ENCODE results near the gene NPIPA2.
"Not testable (repeated sequence)": the region's sequence is repeated elsewhere in the genome, so short reads cannot be mapped to it uniquely, and the experiment has no call there.

The NPIPA2 gene

DNA sequence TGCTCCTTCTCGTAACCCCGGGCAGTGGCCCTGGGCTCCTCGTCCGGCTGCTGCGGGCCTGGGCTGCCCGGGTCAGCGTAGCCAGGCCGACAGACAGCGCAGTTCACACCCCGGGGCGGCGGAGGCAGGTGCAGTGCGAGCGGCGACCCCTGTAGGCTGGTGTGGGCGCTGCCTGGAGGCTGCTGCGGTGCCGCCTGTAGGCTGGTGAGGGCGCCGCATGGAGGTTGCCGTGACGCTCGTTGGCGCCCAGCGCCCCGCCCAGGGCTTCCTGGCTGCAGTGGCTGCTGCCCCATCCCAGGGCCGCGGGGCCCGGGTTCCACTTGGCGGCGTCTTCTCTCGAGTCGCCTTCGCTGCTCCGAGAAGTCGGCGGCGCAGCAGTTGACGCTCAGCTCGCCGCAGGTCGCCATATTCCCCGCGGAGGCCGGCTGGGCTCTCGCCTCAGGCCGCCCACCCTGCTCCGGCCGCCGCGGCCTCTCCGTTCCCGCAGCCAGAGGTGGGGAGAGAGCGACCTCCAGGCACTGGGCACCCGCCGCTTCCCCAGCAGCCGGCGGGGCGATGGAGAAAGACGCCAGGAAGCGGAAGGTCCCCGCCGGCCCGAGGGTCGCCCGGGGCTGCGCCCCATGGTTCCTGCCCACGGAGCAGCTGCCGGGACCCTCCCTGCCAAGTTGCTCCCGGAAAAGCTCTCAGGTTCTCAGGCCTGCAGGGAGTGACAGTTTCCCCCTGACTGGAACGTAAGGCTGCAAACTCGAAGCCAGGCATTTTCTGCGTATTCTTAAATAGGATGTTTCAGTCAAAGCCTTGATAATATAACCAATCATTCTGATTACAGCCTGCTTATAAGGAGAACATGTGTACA lies at the start of gene NPIPA2:
NPIPA2 (plus strand) TSS at position 261 of the 856 bp plus-strand sequence. CDS start 5,533 bp downstream, outside the sequence.
- DNase-seq (ENCODE audit: low read depth): not testable (repeated sequence)

DNA sequence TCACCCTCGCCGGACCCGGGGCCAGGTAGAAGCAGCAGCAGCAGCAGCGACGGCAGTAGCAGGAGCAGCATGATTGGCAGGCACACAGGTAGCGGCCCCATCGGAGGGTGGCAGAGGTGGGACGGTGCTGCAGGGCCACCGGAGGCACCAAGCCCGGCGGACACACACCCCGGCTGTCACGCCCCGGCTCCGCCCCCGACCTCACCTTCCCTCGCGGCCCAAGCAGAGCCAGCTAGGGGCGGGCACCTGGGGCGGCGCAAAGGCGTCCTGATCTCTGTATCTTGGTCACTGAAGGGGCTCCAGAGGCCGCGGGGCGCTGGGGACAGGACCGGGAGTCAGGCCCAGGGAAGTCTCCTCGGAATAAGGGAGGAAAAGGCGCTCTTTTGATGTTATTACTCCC lies 48.2 kb upstream of the NPIPA2 start, which contains the start of gene PLA2G10:
PLA2G10 (minus strand) TSS at position 180 of the 400 bp plus-strand sequence; CDS start at position 101, 79 bp downstream.
- DNase-seq (ENCODE audit: low read depth): not testable (repeated sequence)

DNA sequence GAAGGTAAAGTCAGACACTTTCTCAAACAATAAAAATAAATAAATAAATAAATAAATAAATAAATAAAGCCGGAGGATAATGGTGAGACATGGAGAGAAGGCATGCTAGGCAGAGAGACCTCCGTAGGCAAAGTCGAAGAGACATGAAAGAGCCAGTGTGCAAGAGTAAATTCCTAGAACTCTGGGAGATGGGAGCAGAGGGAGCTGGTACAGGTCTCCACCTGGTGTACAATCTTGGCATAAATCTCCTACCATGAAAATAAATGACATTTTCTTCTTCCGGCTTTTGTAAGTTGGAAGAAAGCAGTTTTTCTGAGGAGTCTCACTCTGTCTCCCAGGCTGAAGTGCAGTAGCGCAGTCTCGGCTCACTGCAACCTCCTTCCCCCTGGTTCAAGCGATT lies 40.5 kb upstream of the NPIPA2 start:
- not testable (repeated sequence) for DNase-seq (ENCODE audit: low read depth)

DNA sequence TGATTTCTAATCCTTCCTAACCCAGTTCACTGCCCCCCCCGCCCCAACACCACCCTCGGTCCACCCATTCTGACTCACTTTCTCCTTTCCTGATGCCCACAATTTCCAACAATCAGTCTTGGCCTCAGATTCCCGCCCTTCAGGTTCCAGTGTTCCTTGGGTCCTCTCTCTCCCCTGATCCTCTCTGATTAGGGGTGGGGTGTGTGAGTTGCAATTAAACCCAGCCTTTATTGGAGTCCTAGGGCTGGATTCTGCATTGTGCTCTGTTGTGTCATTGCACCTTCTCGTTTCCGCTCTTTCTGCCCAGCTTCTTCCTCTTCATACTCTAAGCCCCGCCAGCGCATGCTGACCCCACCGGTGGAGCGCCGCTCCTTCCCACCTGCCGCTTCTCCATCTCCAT lies 39.7 kb upstream of the NPIPA2 start:
- DNase-seq (ENCODE audit: low read depth): not testable (repeated sequence)

DNA sequence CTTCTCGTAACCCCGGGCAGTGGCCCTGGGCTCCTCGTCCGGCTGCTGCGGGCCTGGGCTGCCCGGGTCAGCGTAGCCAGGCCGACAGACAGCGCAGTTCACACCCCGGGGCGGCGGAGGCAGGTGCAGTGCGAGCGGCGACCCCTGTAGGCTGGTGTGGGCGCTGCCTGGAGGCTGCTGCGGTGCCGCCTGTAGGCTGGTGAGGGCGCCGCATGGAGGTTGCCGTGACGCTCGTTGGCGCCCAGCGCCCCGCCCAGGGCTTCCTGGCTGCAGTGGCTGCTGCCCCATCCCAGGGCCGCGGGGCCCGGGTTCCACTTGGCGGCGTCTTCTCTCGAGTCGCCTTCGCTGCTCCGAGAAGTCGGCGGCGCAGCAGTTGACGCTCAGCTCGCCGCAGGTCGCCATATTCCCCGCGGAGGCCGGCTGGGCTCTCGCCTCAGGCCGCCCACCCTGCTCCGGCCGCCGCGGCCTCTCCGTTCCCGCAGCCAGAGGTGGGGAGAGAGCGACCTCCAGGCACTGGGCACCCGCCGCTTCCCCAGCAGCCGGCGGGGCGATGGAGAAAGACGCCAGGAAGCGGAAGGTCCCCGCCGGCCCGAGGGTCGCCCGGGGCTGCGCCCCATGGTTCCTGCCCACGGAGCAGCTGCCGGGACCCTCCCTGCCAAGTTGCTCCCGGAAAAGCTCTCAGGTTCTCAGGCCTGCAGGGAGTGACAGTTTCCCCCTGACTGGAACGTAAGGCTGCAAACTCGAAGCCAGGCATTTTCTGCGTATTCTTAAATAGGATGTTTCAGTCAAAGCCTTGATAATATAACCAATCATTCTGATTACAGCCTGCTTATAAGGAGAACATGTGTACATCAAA lies 38.9 kb upstream of the NPIPA2 start, which contains the start of gene NPIPA3:
NPIPA3 (plus strand) TSS at position 256 of the 856 bp plus-strand sequence. CDS start 5,533 bp downstream, outside the sequence.
- not testable (repeated sequence) for DNase-seq (ENCODE audit: low read depth)

DNA sequence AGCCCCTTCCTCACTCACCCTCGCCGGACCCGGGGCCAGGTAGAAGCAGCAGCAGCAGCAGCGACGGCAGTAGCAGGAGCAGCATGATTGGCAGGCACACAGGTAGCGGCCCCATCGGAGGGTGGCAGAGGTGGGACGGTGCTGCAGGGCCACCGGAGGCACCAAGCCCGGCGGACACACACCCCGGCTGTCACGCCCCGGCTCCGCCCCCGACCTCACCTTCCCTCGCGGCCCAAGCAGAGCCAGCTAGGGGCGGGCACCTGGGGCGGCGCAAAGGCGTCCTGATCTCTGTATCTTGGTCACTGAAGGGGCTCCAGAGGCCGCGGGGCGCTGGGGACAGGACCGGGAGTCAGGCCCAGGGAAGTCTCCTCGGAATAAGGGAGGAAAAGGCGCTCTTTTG lies 9.1 kb upstream of the NPIPA2 start:
- DNase-seq (ENCODE audit: low read depth): not testable (repeated sequence)

DNA sequence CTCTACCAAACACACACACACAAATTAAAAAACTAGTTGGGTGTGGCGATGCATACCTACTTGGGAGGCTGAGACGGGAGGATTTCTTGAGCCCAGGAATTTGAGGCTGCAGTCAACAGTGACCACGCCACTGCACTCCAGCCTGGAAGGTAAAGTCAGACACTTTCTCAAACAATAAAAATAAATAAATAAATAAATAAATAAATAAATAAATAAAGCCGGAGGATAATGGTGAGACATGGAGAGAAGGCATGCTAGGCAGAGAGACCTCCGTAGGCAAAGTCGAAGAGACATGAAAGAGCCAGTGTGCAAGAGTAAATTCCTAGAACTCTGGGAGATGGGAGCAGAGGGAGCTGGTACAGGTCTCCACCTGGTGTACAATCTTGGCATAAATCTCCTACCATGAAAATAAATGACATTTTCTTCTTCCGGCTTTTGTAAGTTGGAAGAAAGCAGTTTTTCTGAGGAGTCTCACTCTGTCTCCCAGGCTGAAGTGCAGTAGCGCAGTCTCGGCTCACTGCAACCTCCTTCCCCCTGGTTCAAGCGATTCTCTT lies 1.4 kb upstream of the NPIPA2 start:
- DNase-seq (ENCODE audit: low read depth): not testable (repeated sequence)

DNA sequence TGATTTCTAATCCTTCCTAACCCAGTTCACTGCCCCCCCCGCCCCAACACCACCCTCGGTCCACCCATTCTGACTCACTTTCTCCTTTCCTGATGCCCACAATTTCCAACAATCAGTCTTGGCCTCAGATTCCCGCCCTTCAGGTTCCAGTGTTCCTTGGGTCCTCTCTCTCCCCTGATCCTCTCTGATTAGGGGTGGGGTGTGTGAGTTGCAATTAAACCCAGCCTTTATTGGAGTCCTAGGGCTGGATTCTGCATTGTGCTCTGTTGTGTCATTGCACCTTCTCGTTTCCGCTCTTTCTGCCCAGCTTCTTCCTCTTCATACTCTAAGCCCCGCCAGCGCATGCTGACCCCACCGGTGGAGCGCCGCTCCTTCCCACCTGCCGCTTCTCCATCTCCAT lies 539 bp upstream of the NPIPA2 start:
- not testable (repeated sequence) for DNase-seq (ENCODE audit: low read depth)

DNA sequence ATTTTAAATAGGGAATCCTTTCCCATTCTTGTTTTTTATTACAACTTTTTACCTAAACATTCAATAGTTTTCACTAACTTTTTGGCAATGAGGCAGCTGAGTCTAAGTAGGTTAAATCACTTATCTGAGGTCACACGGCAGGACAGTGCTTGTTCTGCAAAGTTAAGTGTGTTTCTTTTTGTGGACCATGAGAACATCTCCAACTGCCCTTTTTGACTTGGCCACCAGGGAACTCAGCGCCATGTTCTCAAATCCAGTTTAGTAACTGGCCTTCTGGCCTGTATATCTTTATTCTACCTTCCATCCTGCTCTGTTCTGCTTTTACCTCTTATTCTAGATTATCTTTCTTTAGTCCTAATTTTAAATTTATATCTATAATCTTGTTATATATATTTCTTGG lies 31.3 kb downstream of the NPIPA2 start:
- DNase-seq (ENCODE audit: low read depth): not testable (repeated sequence)

DNA sequence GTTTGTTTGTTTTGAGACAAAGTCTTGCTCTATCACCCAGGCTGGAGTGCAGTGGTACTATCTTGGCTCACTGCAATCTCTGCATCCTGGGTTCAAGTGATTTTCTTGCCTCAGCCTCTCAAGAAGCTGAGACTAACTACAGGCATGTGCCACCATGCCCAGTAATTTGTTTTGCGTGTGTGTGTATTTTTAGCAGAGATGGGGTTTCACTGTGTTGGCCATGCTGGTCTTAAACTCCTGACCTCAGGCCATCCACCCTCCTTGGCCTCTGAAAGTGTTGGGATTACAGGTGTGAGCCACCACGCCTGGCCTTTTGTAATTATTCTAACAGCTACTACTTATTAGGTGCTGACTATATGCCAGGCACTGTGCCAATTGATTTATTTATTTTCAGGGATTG lies 33.3 kb downstream of the NPIPA2 start:
- not testable (repeated sequence) for DNase-seq (ENCODE audit: low read depth)

DNA sequence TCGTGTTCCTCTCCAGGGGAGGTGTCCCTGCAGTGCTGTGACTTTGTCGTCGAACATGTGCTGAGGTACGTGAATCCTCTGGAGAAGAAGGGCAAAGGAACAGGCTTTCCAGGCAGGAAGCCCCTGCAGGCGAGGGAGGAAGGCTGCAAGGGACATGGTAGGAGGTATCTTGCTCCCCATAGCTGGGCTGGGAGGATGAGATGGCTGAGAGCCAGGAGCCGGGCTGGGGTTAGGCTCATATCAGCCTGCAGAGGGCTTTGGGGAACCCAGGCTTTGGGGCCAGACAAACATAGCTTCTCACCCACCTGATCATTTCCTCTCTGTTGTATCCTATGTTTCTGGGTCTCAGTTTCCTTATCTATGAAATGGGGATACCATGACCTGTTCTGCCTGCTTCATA lies 34.4 kb downstream of the NPIPA2 start:
- not testable (repeated sequence) for DNase-seq (ENCODE audit: low read depth)

DNA sequence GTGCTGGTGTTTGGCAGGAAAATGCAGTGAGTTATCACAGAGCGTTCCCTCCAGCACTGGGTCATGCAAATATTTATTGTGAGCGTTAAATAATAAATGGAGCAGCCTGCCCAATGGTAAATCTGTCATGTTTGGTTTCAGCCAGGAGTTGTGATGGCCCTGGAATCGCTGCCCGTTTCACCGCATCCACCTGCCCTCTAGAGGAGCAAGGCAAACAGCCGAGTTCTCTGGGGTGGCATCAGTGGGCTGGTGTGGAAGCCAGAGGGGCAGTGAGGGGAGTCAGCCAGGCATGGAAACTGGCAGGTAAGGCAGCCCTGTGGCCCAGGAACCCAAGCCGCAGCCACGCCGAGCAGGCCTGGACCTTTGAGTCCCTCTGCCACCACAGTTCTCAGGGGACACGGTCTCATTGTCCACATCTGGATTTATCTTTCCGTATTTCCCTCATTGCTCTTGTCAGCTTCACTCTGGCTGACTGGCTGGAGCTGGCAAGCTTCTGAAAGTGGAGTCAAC lies 37.1 kb downstream of the NPIPA2 start:
- DNase-seq (ENCODE audit: low read depth): not testable (repeated sequence)

DNA sequence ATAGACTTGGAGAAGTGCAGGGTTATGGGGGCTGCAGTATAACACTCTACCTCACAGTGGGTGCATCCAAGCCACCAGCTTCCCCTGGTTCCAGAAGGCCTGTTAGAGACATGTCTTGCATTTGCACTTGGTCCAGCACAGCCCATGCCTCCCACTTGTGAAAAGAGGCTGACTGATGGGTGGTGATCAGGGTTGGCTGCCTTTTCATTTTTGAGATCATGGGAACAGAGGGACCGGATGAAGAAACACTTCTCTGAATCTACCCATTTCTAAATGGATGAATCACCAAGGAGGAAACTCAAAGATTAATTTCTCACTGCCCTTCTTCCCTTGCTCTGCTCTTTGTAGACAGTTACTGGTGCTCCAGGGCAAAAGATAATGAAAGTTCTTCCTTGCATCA lies 43.8 kb downstream of the NPIPA2 start:
- DNase-seq (ENCODE audit: low read depth): not testable (repeated sequence)

DNA sequence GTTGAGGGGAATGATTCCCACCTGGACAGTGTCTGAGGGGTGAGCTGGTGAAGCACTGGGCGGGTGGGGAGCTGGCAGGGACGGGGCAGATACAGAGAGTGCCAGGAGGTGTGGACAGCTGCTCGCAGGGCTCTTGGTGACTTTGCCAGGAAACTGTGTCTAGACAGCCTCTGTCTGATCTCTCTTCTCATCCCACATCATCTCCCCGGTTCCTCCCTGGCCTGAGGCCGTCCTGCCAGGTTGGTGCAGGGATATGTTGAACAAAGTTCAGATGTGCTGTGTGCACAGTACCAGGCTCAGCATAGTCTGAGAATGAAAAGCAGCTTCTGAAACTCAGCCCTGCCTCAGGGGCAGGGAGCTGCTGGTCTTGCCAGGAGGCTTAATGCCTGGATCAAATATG lies 47.2 kb downstream of the NPIPA2 start:
- not testable (repeated sequence) for DNase-seq (ENCODE audit: low read depth)

DNA sequence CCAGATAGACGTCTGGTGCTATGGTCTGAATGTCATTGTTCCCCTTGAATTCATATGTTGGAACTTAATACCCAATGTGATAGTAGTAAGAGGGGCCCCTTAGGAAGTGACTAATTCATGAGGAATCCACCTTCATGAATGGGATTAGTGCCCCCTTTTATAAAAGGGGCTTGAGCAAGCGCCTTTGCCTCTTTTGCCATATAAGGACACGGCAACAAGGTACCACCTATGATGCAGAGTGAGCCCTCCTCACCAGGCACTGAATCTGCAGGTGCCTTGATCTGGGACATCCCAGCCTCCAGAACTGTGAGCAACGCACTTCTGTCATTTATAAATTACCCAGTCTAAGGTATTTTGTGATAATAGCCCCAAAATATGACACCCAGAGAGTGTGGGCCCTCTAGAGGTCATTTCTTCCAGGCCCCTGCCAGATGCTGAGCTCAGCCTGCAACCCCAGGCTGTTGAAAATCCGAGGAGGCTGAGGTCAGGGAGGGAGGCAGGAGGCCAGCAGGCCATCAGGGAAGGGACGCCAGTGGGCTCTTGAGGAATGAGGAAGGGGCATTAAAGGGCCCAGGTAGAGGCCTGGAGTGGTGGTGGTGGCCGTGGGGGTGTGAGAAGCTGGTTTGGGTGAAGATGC lies 48.1 kb downstream of the NPIPA2 start:
- DNase-seq (ENCODE audit: low read depth): not testable (repeated sequence)

DNA sequence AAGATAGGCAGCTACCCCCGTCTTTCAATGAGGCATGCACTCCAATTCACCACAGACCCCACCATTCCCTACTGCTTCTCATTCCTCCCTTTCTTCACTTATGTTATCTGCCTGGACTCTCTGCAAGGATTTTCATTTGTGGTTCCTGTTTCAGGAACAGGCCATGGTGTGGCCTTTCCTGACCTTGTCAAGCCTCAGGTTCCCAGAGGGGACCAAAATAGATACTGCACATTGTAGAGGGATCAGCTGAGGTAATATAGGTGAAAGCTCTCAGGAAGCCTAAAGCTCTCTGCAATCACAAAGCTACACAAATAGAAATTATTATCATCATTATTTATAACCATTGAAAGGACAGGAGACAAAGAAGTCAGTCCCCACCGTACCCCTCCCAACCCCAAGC lies 50.6 kb downstream of the NPIPA2 start:
- not testable (repeated sequence) for DNase-seq (ENCODE audit: low read depth)

DNA sequence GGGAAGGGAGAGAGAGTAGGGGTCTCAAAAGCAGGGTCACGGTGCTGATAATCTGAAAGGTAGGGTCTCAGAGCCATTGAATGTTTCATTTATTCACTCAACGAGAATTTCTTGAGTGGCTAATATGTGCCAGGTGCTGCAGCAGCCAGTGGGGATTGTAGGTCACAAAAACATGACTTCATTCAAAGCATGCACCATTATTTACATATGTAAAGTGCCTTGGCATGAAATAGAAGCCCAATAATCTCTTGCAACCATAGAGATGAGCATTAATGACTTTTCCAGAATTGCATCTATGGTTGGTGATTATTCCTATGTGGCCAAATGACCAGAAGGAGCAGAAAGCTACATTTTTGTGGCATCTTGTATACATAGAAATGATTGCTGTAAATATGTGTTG lies 55.2 kb downstream of the NPIPA2 start:
- not testable (repeated sequence) for DNase-seq (ENCODE audit: low read depth)

DNA sequence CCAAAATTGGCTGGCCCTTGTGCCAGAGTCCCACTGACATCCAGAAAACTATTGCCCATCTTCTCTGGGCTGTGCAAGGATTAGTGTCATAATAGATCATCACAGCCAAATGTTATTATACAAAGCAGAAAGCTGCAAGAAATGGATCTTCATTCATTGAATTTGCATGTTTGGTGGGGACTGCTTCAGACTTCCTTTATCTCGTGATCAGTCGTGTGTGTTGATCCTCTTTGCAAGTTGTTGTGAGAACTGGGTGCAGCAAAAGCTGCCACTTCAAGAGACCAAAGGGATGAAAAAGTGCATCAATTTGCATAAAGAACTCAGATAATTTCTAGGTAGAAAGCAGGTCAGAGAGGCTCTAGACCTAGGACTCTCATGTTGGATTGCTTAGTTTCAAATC lies 61.2 kb downstream of the NPIPA2 start:
- DNase-seq (ENCODE audit: low read depth): not testable (repeated sequence)

DNA sequence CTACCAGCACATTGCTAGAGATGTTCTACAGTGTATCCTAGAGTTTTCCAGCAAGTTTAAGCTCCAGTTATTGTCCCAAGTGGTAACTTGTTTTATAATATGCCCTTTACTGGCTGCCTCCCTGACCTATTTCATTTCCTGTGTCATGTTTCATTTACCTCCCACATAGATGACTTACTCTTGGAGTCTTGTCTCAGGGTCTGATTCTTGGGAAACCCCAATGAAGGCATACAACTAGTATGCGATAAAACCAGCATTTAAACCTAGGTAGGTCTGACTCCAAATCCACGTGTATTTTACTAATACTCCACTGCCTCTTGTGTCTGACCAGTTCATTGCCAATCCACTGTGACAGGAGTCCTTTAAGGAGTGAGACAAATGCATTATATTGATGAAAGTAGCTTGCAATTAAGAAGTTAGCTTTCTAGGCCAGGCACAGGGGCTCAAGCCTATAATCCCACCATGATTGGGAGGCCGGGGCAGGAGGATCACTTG lies 64.9 kb downstream of the NPIPA2 start:
- not testable (repeated sequence) for DNase-seq (ENCODE audit: low read depth)

DNA sequence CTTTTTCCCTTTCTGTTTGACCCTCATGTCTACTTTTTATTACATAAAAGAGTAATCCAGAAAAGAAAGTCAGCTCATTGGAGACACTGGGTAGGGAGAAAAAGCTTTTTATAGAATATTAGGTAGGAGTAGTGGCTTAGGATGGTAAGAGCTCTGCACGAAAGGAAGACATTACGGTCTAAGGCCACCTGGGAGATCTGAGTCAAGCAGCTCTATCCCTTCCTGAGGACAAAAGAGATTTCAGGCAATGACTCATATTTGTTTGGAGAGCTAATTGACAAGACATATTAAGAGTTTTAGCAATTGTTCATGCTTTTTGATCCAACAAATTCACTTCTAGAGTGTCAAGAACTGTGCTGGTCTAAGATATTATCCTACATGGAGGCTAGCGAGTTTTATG lies 71.6 kb downstream of the NPIPA2 start:
- not testable (repeated sequence) for DNase-seq (ENCODE audit: low read depth)

All from activated gamma-delta T cell treated with anti-CD3 and anti-CD28 coated beads, Interleukin-2, amount 50 U/mL, for 16 hours (primary cell).